H1 (cell line): ENCODE measurements around the gene CORO2B. TPM values are rescaled to one million over a fixed set of nuclear protein-coding genes. Genes with fewer than 3 reads are reported as not detected.
A peak's percentile ranks its signal among the peaks of the same experiment; 100 is the strongest.

ENCODE experiments used
- CTCF ChIA-PET: fragments of 300-600 bp; sonication (Branson Sonifier 250); formaldehyde crosslinking; loops from one replicate; lab custom pipeline; 2021; ENCODE audit not compliant: partially characterized antibody; lab: Charles Lee
- POLR2A ChIA-PET: fragments of 300-600 bp; sonication (Branson Sonifier 250); formaldehyde crosslinking; loops from one replicate; lab custom pipeline; 2021; ENCODE audit warnings: inconsistent platforms; ENCODE audit not compliant: partially characterized antibody; lab: Charles Lee
- DNase-seq, 2 experiments: peaks; one replicate each; pipeline versions ENCODE4 v3.0.0 to v3.0.0-alpha.2; 2010 to 2022; ENCODE audit warnings: low spot score in 2 of 2, low read depth in 1 of 2, mixed read lengths in 1 of 2
- FAIRE-seq: peaks from 2 replicates; lab custom pipeline; 2011; peaks lifted over from hg19 to GRCh38; lab: Jason Lieb, UNC
- H2AFZ ChIP-seq: 2 replicates; pipeline ENCODE4 v1.8.1; 2012; ENCODE audit warnings: low read length, inconsistent platforms
- H2AK5ac ChIP-seq: 2 replicates; pipeline ENCODE4 v1.6.1; 2013; ENCODE audit warnings: low read depth, low read length
- H2BK120ac ChIP-seq: replicated peaks from 2 replicates; pipeline ENCODE3; 2013; ENCODE audit warnings: low read depth, low read length, inconsistent platforms
- H2BK12ac ChIP-seq: 2 replicates; pipeline ENCODE4 v1.6.1; 2013; ENCODE audit warnings: low read depth, low read length
- H2BK15ac ChIP-seq: 2 replicates; pipeline ENCODE4 v1.6.1; 2013; ENCODE audit warnings: low read length
- H2BK20ac ChIP-seq: 2 replicates; pipeline ENCODE4 v1.6.1; 2013; ENCODE audit warnings: low read length
- H2BK5ac ChIP-seq: 2 replicates; pipeline ENCODE4 v1.6.1; 2013; ENCODE audit warnings: low read depth, low read length
- H3K14ac ChIP-seq: 2 replicates; pipeline ENCODE4 v1.6.1; 2013; ENCODE audit warnings: inconsistent platforms; ENCODE audit not compliant: insufficient read length
- H3K18ac ChIP-seq: 2 replicates; pipeline ENCODE4 v1.6.1; 2013; ENCODE audit warnings: low read length; ENCODE audit errors: extremely low read depth
- H3K23ac ChIP-seq: 2 replicates; pipeline ENCODE4 v1.6.1; 2013; ENCODE audit warnings: inconsistent platforms; ENCODE audit not compliant: insufficient read length
- H3K23me2 ChIP-seq: 2 replicates; pipeline ENCODE4 v1.6.1; 2013; ENCODE audit warnings: low read depth, low read length
- H3K27ac ChIP-seq: 2 replicates; pipeline ENCODE4 v1.6.1; 2011; ENCODE audit warnings: low read depth, low read length, inconsistent platforms
- H3K27me3 ChIP-seq, 4 experiments: replicated peaks in 1 of 4; 1 replicate in 1 of 4; 2 replicates in 3 of 4; pipeline versions ENCODE4 v1.6.1 to v1.8.1; 2011 to 2013; ENCODE audit warnings: low read length in 3 of 4, mild to moderate bottlenecking in 3 of 4, inconsistent platforms in 2 of 4, mixed read lengths in 2 of 4, moderate library complexity in 1 of 4; ENCODE audit not compliant: control insufficient read depth in 3 of 4, insufficient read depth in 3 of 4; ENCODE audit errors: extremely low read depth in 1 of 4
- H3K36me3 ChIP-seq, 4 experiments: 2 replicates each; pipeline versions ENCODE4 v1.6.1 to v1.8.1; 2011 to 2013; ENCODE audit warnings: mild to moderate bottlenecking in 4 of 4, low read length in 3 of 4, moderate library complexity in 2 of 4, control low read depth in 1 of 4, inconsistent platforms in 1 of 4; ENCODE audit not compliant: insufficient read depth in 4 of 4, control insufficient read depth in 2 of 4
- H3K4ac ChIP-seq: replicated peaks from 2 replicates; pipeline ENCODE3; 2013; ENCODE audit warnings: low read length, low read depth, mixed read lengths, inconsistent platforms; ENCODE audit not compliant: insufficient read length
- H3K4me1 ChIP-seq, 4 experiments: replicated peaks in 1 of 4; 1 replicate in 1 of 4; 2 replicates in 3 of 4; pipeline versions ENCODE4 v1.6.1 to v1.8.1; 2011 to 2013; ENCODE audit warnings: low read length in 3 of 4, inconsistent platforms in 2 of 4, mixed read lengths in 1 of 4; ENCODE audit not compliant: insufficient read depth in 4 of 4, control insufficient read depth in 3 of 4
- H3K4me2 ChIP-seq, 2 experiments: 2 replicates each; pipeline versions ENCODE4 v1.6.1 to v1.8.1; 2011 to 2013; ENCODE audit warnings: low read depth in 2 of 2, low read length in 2 of 2, control low read depth in 1 of 2, inconsistent platforms in 1 of 2, mild to moderate bottlenecking in 1 of 2; ENCODE audit not compliant: insufficient read depth in 1 of 2
- H3K4me3 ChIP-seq, 4 experiments: fragments of 200-600, 300-600 bp in 1 of 4; sonication (generic), shearing (Covaris generic), sonication (Bioruptor Twin) in 1 of 4; 2 replicates each; pipeline versions ENCODE4 v1.5.1 to v1.8.1; 2011 to 2016; ENCODE audit warnings: low read length in 4 of 4, low read depth in 3 of 4, control low read depth in 2 of 4, inconsistent platforms in 2 of 4, mild to moderate bottlenecking in 2 of 4, mixed read lengths in 1 of 4, moderate library complexity in 1 of 4; ENCODE audit not compliant: insufficient read depth in 2 of 4; ENCODE audit errors: extremely low read depth in 1 of 4
- H3K56ac ChIP-seq: replicated peaks from 2 replicates; pipeline ENCODE3; 2013; ENCODE audit warnings: low read depth, mild to moderate bottlenecking, mixed read lengths, low read length, inconsistent platforms; ENCODE audit not compliant: insufficient read length
- H3K79me1 ChIP-seq: 2 replicates; pipeline ENCODE4 v1.6.1; 2013; ENCODE audit warnings: low read depth, low read length, control low read depth
- H3K79me2 ChIP-seq, 2 experiments: 2 replicates each; pipeline versions ENCODE4 v1.6.1 to v1.8.1; 2012 to 2013; ENCODE audit warnings: low read length in 2 of 2, mild to moderate bottlenecking in 2 of 2, inconsistent platforms in 1 of 2; ENCODE audit not compliant: insufficient read depth in 2 of 2, control insufficient read depth in 1 of 2
- H3K9ac ChIP-seq, 4 experiments: replicated peaks in 1 of 4; 1 replicate in 1 of 4; 2 replicates in 3 of 4; pipeline versions ENCODE4 v1.6.1 to v1.8.1; 2011 to 2013; ENCODE audit warnings: low read depth in 3 of 4, low read length in 3 of 4, control low read depth in 2 of 4, mild to moderate bottlenecking in 2 of 4, moderate library complexity in 2 of 4, inconsistent platforms in 1 of 4; ENCODE audit errors: extremely low read depth in 1 of 4
- H3K9me3 ChIP-seq, 2 experiments: 2 replicates each; pipeline versions ENCODE4 v1.6.1 to v1.8.1; 2012 to 2013; ENCODE audit warnings: mild to moderate bottlenecking in 2 of 2, moderate library complexity in 2 of 2, control low read depth in 1 of 2, inconsistent platforms in 1 of 2, low read depth in 1 of 2, low read length in 1 of 2, mixed read lengths in 1 of 2; ENCODE audit not compliant: insufficient read depth in 2 of 2
- H4K20me1 ChIP-seq, 2 experiments: replicated peaks in 1 of 2; 2 replicates each; pipeline versions ENCODE3 to v1.8.1; 2011 to 2013; ENCODE audit warnings: inconsistent platforms in 2 of 2, low read length in 2 of 2, mild to moderate bottlenecking in 1 of 2; ENCODE audit not compliant: insufficient read depth in 2 of 2, control insufficient read depth in 1 of 2
- H4K5ac ChIP-seq: 2 replicates; pipeline ENCODE4 v1.6.1; 2013; ENCODE audit warnings: low read length, low read depth, mixed read lengths, inconsistent platforms; ENCODE audit not compliant: insufficient read length
- H4K8ac ChIP-seq: 2 replicates; pipeline ENCODE4 v1.8.0; 2013; ENCODE audit warnings: mild to moderate bottlenecking, moderate library complexity, low read length, inconsistent platforms; ENCODE audit not compliant: insufficient read depth; ENCODE audit errors: extremely low read depth
- H4K91ac ChIP-seq: replicated peaks from 2 replicates; pipeline ENCODE3; 2013; ENCODE audit warnings: low read length, mixed read lengths, inconsistent platforms; ENCODE audit not compliant: insufficient read length
- EP300 ChIP-seq, 2 experiments: IDR thresholded peaks; 1 replicate in 1 of 2; 2 replicates in 1 of 2; pipeline ENCODE4 v1.6.1; 2011 to 2012; ENCODE audit warnings: low read depth in 2 of 2, low read length in 2 of 2, mild to moderate bottlenecking in 2 of 2, borderline replicate concordance in 1 of 2, inconsistent platforms in 1 of 2, moderate library complexity in 1 of 2
- RAD21 ChIP-seq, 2 experiments: IDR thresholded peaks in 1 of 2; conservative IDR thresholded peaks in 1 of 2; 2 replicates each; pipeline ENCODE4 v1.6.1; 2011; ENCODE audit warnings: low read depth in 2 of 2, low read length in 2 of 2, improper control_type of control experiment in 1 of 2, inconsistent platforms in 1 of 2, mild to moderate bottlenecking in 1 of 2, moderate library complexity in 1 of 2
- WGBS, 2 experiments: shearing (Covaris generic) in 1 of 2; methylation state at CpG; one replicate each; pipeline versions ENCODE4 v1.1.6 to v1.1.7; 2013 to 2015; ENCODE audit warnings: low lambda C conversion rate in 2 of 2, mixed read lengths in 2 of 2, inconsistent platforms in 1 of 2, low coverage in 1 of 2, missing lambda C conversion rate in 1 of 2; ENCODE audit not compliant: insufficient replicate concordance in 2 of 2, insufficient coverage in 1 of 2, insufficient read length in 1 of 2; ENCODE audit errors: extremely low coverage in 1 of 2, missing lambda C conversion rate in 1 of 2; 5-methylcytosine and 5-hydroxymethylcytosine counted together
- polyA plus RNA-seq, 7 experiments: library from polyadenylated mRNA; depleted of rRNA in 3 of 7; stranded (reverse) in 5 of 7; unstranded in 2 of 7; fragments of >200 nt in 5 of 7; fragments of 200-250 nt in 2 of 7; gene quantifications; 1 replicate in 5 of 7; 2 replicates in 1 of 7; 4 replicates in 1 of 7; pipeline versions ENCODE4 v1.2.1 to v1.2.3, GENCODE V29; 2011 to 2013; ENCODE audit warnings: missing spikeins in 2 of 7, mixed read lengths in 2 of 7
- total RNA-seq: library from RNA; stranded (reverse); fragmentation: NEBNext Ultra II Directional; extraction: Animal tissue kit (Norgen Biotek cat#: 25700); gene quantifications from 2 replicates; pipeline ENCODE4 v1.2.1, GENCODE V29; 2021

CORO2B gene
- total and polyA plus RNA-seq, 2 of the 8 experiments (the other 6 are each of a cell fraction or from before 2014, with no cell fraction given): 3.4 to 6.7 TPM

- H3K9ac ChIP-seq: no peak overlapping the region
- no peak overlapping the region for H2BK5ac ChIP-seq
- H2AK5ac ChIP-seq: no peak overlapping the region
- H3K23ac ChIP-seq: no peak overlapping the region
- H3K4ac ChIP-seq: no peak overlapping the region
- H4K8ac ChIP-seq: no peak overlapping the region
- H2BK120ac ChIP-seq: no peak overlapping the region
- H3K79me2 ChIP-seq: no peaks in the 10 kb centered on the region
- no peak overlapping the region for H2BK12ac ChIP-seq
- ChIA-PET CTCF (interaction anchor here (0.7 to 14.4 kb wide), 6 partner anchors 13 to 329 kb away, joined by 3 to 721 read pairs (median 3); no protein-coding TSS in a partner anchor), POLR2A (no interaction called here)
- no peaks in the 10 kb centered on the region for H4K20me1 ChIP-seq
- H3K14ac ChIP-seq: no peak overlapping the region
- H3K4me3 ChIP-seq: no peak overlapping the region
- H4K5ac ChIP-seq: no peak overlapping the region
- TF ChIP-seq EP300 (IDR thresholded peaks at IDR 0.05; ENCODE audit: borderline replicate concordance in 1 of 2, low read depth in 2 of 2, low read length in 2 of 2): no peak
- 0 out of 4 replicates have a peak, but pooled peaks have one; percentile 1 to 3 for TF ChIP-seq RAD21 (IDR thresholded peaks at IDR 0.05 in 1 of 2, conservative IDR thresholded peaks at IDR 0.05 in 1 of 2; ENCODE audit: low read depth in 2 of 2, low read length in 2 of 2)
- TF ChIP-seq, all 59 proteins: peak for 1
- H3K4me2 ChIP-seq: no peak overlapping the region
- no peaks in the 10 kb centered on the region for H3K36me3 ChIP-seq
- no peak overlapping the region for H2BK15ac ChIP-seq
- peaks cover 0 to 3% (median 0%) of the 10 kb centered on the region in 4 experiments; a peak in 2 of 7 replicates for H3K4me1 ChIP-seq
- no peaks in the 10 kb centered on the region for H3K9me3 ChIP-seq
- no peaks in the 10 kb centered on the region for H3K23me2 ChIP-seq
- H3K56ac ChIP-seq: no peak overlapping the region
- FAIRE-seq (no peak), DNase-seq (no peak)
- H3K27me3 ChIP-seq: no peaks in the 10 kb centered on the region; a peak in 1 of 7 replicates
- H3K79me1 ChIP-seq: no peaks in the 10 kb centered on the region
- no peak overlapping the region for H3K27ac ChIP-seq
- H4K91ac ChIP-seq: no peak overlapping the region
- H2AFZ ChIP-seq: no peak overlapping the region
- WGBS, 2 experiments: 85% methylated on average over 2 of the region's 2 CpGs; no CpG with 5 or more reads in 1 of the 2 experiments
- no peak overlapping the region for H3K18ac ChIP-seq
- no peak overlapping the region for H2BK20ac ChIP-seq
Measured at GRCh38 chr15:68546318-68546717, 32.5 kb upstream of the CORO2B start.
